ENCODE data around the gene CCDC60.
A peak's percentile ranks its signal among the peaks of the same experiment; 100 is the strongest.

Gene CCDC60

GRCh38 chr12:119544765-119545625, 210.5 kb downstream of the CCDC60 start:
- DNase-seq: peak in 4 of 5 experiments; percentile 6 to 52 (median 22)

- DNase-seq: no peak
Measured at GRCh38 chr12:119546340-119546739, 211.8 kb downstream of the CCDC60 start.

- DNase-seq: no peak
Measured at GRCh38 chr12:119547001-119547400, 212.5 kb downstream of the CCDC60 start.

GRCh38 chr12:119556854-119557253, 222.3 kb downstream of the CCDC60 start:
- DNase-seq: no peak

- no peak for DNase-seq
Measured at GRCh38 chr12:119565404-119565803, 230.9 kb downstream of the CCDC60 start.

GRCh38 chr12:119570771-119571170, 236.2 kb downstream of the CCDC60 start:
- no peak for DNase-seq

GRCh38 chr12:119573086-119573485, 238.6 kb downstream of the CCDC60 start:
- no peak for DNase-seq

GRCh38 chr12:119574255-119574654, 239.7 kb downstream of the CCDC60 start:
- no peak for DNase-seq

GRCh38 chr12:119576118-119576810, 241.7 kb downstream of the CCDC60 start:
- DNase-seq: no peak

GRCh38 chr12:119576915-119577314, 242.4 kb downstream of the CCDC60 start:
- DNase-seq: no peak

- no peak for DNase-seq
Measured at GRCh38 chr12:119578112-119578511, 243.6 kb downstream of the CCDC60 start.

DNA sequence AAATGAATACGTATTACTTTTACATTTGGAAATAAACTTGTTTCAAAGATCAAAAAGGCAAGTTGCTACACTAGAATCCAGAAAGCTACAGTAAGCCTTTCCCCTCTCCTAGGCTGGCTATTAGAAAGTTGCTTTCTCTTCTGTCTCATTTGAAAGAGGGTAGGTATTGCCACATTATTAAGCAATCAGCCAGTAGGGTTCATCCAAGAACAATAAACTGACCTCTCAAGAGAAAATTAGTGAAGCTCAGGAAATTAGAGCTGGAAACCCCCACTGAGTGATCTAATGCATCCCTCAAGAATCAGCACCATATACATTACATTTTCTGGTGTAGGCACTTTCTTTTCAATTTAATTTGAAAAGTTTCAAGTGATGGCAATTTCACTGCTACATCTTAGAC, 254.6 kb downstream of the CCDC60 start:
- no peak for DNase-seq

DNA sequence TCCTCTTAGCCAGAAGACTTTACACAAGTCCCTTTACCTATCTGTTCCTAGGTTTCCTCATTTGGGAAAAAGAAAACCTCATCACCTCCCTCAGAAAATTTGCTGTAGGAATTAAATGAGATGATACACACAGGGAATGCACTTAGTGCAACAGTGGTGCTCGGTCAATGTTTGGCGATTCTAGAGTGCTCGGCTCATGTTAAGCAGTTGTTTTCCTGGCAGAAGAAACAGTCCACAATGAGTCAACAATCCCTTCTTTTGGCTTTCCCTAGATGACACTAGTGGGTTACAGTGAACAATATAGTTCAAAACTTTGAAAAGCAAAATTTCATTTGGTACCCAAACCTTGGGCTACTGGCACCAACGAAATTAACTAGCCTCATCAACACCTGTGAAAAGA, 255.1 kb downstream of the CCDC60 start:
- DNase-seq: no peak
